Activated CD8-positive, alpha-beta memory T cell treated with anti-CD3 and anti-CD28 coated beads, Interleukin-2, amount 50 U/mL, for 4 hours (primary cell): Measurements from ENCODE around the gene SLC12A2.

ENCODE experiments used
- DNase-seq: peaks from one replicate; pipeline ENCODE4 v3.0.0-alpha.2; 2020

SLC12A2 gene

DNA sequence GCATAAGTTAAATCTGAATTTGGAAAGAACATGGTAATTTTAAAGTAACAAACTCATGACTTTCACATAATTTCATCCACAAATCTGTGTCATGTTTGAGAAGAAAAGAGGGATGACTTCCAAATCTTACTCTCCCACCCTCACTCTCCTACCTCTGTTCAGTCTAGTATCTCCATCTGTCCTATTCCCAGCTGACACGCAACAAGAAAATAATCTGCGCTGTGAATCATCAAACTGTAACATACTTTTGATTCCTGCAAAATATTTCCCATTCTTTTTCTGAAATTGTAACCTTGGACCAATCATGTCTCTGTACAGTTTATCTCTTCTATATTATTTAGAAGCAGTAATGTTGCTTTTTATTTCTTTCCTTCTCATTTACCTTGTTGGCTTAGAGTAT lies 91.4 kb downstream of the SLC12A2 start:
- DNase-seq, result no peak

- DNase-seq, result no peak
These were observed 108.8 kb downstream of the SLC12A2 start for GRCh38 chr5:128192368-128192767.

DNA sequence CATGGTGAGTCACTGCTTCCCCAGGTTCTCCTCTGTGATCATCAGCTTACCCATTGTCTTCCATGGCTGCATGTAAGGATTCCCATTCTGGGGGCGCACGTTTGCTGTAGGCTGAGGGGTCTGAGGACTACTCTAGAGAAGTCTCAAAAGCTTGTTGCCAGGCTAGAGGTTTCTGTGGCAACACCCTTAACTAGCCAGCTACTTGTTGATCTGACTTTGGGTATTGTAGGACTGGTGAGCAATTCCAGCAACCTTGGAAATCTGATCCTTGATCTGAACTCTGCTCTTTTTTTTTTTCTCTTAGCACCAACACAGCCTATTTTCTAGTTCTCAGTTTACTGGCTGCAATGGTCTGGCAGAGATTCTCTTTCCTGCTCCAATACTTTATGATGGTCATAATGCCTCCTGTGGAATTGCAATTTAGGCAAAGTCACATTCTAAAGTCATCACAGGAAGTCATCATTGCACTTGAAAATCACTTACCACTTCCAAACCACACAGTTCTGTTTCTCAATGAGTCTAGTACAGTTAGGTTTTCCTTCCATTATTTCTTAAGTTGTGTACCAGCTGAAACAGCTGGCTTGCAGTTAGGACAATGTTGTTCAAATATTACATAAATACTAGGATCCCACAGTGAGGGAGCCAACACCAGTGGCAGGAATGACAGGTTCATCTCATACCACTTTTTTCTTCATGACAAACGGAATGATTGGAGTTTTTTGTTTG lies 110.3 kb downstream of the SLC12A2 start:
- DNase-seq, result no peak

- DNase-seq, result no peak
These were observed 111.8 kb downstream of the SLC12A2 start for GRCh38 chr5:128195316-128195715.

DNA sequence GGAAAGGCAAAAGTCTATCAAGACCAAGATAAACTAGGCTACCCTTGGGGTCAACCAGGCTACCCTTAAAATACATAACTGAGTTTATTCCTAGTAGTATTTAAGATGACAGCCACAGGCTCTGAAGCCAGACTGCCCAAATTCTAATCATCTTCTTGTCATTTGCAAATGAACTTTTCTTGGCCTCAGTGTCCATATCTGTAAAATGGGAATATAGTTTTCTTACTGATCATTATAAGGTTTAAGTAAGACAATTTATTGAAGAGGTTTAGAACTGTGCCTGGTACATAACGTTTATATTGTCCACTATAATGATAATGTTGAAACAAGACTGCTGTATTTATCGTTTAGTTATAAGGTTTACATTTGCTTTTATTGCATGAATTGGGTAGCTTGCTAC lies 112.5 kb downstream of the SLC12A2 start:
- no peak for DNase-seq

- no peak for DNase-seq
These were observed 113.2 kb downstream of the SLC12A2 start for GRCh38 chr5:128196791-128197190.

- DNase-seq, result no peak
These were observed 114.4 kb downstream of the SLC12A2 start for GRCh38 chr5:128197896-128198522.

GRCh38 chr5:128199104-128199503 lies 115.5 kb downstream of the SLC12A2 start:
- DNase-seq, result no peak

DNA sequence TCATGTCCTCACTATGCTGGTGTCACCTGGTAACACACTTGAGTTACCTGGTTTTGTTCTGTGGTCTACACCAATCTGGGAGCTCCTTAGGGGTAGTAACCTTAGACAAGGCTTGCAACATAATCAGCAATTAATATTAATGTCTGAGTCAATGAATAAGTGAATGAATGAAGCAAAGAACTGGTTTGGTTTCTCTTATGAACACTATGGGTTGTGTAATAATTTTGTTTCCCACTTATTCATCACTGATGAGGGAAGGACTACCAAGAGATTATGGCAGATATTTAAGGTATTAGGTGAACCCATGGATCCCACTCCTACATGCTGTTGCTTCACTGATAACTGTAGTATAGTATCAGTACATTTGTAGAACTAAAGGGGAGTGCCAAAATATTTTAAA lies 116.0 kb downstream of the SLC12A2 start:
- DNase-seq, result no peak

DNA sequence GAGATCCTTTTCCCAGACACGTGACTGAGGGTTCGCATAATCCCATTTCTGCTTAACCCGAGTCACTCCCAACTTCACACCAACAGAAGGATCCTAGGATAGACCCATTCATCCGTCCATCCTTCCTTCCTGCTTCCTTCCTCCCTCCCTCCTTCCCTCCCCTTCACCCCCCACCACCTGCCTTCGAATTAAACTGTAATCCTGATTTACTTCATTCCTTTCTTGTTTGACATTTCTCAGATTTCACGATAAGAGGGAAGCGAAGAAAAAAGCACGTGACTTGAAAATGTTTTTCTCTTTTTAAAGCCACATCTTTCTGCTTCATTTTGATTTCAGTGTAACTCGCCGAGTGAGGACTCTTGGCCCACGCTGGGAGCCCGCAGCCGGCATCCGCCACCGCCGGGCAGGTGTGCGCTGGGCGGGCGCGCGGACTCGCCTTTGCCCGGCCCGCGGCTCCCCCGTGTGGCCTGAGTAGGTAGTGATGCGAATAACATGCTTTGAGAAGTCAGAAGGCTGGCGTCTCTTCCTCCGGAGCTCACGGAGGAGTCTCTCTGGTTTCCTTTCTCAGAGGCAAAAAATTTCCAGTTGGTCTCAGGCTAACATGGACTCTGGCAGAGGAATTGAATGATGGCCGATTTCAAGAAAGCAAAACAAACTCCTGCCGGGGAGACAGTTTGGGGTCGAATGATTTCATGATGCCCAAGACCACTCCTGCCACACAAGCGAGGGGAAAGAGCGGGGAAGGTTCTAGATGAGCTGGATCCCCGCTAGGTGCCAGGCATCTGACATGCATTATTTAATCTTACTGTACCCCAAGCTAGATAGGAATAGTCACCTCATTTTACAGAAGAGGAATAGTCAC lies 117.7 kb downstream of the SLC12A2 start:
- peak; percentile 84 for DNase-seq

DNA sequence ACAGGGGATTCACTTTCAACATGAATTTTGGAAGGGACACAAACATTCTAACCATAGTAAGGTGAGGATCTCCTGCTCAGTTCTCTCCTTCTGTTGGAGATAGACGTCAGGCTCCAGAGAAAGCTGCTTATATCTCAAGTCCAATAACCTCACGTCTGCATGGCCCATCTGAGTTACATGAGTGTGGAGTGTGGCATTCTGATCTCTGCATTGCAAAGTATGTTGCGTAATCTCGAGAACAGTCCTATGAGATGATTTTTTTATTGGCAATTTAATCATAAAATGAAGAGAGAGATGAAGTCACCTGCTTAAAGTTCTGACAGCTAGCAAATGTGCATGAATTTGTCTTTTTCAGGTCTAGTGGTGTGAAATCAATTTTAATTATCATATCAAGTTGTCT lies 118.8 kb downstream of the SLC12A2 start:
- DNase-seq, result no peak

GRCh38 chr5:128208436-128208835 lies 124.9 kb downstream of the SLC12A2 start:
- no peak for DNase-seq

- DNase-seq, result no peak
These were observed 128.7 kb downstream of the SLC12A2 start for GRCh38 chr5:128212191-128212806.

GRCh38 chr5:128213340-128213739 lies 129.8 kb downstream of the SLC12A2 start:
- DNase-seq, result no peak

DNA sequence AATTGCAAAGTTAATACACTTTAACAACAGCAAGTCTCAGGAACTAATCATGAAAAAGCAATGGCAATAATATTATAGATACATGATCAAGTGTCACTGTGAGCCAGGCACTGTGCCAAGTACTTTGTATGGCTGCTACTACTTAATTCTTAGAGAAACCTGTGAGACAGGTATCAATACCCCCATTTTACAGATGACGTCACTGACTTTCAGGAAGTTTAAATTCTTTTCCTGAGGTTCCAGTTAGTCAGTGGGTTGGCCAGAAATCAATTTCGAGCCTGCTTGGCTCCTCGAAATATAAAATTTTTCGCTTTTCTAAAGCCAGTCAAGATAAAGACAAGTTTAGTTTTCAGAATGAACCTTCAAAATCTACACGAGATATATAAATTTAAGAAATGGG lies 130.3 kb downstream of the SLC12A2 start:
- no peak for DNase-seq

- no peak for DNase-seq
These were observed 132.7 kb downstream of the SLC12A2 start for GRCh38 chr5:128216285-128216684.

DNA sequence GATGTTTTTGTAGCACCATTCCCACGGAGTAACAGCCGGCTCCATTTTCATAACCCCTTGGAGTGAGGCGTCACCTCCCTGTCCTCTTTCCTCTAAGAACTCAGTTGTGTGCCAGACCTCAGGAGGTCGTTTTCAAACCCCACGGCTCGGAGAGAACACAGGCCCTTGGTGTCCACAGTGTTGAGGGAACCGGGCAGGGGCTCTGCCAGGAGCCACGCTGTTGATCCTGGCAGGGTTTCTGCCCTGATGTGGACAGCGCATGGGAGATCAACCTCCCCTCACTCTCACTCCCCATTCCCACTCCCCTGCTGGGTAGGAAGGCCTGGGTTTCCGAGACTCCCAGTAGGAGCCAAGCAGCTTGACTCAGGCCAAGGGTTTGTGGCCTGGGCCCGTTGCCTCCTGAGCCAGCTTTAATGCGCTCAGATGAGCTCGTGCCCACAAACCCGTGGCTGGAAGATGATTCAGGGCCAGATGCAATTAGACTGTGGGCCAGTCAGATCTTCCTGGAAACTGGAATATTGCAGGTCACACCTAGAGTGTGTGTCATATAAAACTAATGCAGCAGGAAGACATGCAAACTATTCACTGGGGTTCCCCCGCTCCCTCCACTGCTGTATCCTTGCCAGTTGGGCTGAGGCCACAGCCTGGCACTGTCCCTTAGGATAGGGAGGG lies 133.4 kb downstream of the SLC12A2 start:
- no peak for DNase-seq

GRCh38 chr5:128220841-128221240 lies 137.3 kb downstream of the SLC12A2 start:
- DNase-seq, result no peak

DNA sequence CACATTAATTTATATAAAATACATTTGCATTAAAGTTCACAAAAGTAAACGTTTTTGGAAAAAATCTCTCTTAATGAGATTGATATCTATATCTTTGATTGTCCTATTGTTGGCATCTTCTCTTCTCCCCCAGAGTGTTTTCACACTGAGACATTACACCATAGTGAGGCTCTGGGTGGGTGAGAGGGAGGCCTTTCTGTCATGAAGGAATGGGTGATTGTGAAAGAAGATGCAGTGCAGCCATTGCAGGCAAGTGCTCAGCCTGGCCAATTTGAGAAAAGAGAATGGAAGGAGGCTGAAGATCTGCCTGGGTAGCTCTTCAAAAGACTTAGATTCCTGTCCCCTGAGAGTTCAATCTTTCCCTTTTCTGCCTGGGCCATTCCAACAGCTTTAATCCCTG lies 140.8 kb downstream of the SLC12A2 start:
- DNase-seq, result no peak

DNA sequence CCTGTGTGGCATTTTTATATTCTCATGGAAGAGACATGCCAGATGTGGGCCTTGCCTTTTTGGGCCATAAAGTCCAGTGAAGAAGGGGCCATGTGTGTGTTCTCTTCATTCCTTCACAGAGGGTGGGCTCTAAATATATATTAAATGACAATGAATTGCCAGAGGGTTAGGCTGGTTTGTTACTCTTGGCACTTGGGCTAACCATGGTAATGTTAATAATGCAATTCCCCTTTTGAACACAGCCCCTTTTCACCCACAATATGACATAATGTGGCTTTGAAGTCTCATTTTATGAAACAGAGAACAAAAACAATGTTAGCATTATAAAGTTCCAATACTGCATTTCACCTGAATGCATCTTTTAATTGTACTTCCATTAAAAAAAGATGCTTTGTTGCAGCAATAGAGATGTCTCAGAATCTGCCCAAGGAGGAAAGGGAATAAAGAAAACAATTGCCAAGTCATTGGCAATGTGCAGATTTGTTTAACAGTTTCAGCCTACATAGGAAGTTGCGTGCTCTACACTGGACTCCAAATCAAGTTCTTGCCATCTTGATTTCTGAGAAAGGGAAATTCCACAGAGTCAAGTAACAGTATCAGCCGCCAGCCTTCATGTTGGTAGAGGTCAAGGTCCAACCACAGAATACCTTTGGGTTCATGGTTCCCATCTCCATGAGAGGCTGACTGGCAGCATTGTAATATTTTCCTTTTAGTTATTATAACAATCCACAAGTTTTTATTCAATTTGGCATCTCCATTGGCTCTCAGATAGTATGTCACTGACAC lies 141.9 kb downstream of the SLC12A2 start:
- no peak for DNase-seq

GRCh38 chr5:128228008-128228407 lies 144.4 kb downstream of the SLC12A2 start:
- no peak for DNase-seq

DNA sequence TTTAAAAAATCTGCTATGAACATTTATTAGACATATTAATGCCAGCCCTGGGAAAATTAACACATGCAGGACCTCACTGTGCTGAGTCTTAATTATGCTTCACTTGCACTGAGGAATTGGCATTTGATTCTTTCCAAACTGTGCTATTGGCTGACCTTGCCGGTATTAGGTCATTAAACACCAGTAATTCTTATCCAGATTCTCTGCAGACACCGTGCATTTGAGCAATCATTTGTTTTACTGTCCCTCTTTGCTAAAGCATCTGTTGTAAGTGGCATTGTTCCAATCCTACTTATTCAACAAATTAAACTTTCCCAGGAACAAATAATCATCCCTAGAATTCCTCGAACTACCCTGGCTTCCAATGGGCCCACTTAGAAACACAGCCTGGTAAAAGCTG lies 145.0 kb downstream of the SLC12A2 start:
- no peak for DNase-seq
